Ascending aorta (tissue), 2 donors: Measurements from ENCODE around the gene SLC6A6. TPM values are rescaled to one million over a fixed set of nuclear protein-coding genes. Genes with fewer than 3 reads are reported as not detected.

Source experiments
- DNase-seq, 2 donors: peaks; one replicate each; pipeline ENCODE4 v3.0.0-alpha.2; 2019; ENCODE audit warnings: low spot score in 2 of 2
- H3K27ac ChIP-seq, 2 donors: fragments of 200-600 bp; sonication (generic); one replicate each; pipeline ENCODE4 v1.5.1; 2016 to 2017; ENCODE audit warnings: mild to moderate bottlenecking in 1 of 2
- H3K27me3 ChIP-seq: fragments of 200-600 bp; sonication (generic); one replicate; pipeline ENCODE4 v1.5.1; 2017
- H3K36me3 ChIP-seq, 2 donors: fragments of 200-600 bp; sonication (generic); one replicate each; pipeline ENCODE4 v1.5.1; 2016
- H3K4me1 ChIP-seq, 2 donors: fragments of 200-600 bp; sonication (generic); one replicate each; pipeline ENCODE4 v1.5.1; 2016 to 2017; ENCODE audit warnings: mild to moderate bottlenecking in 1 of 2
- H3K4me3 ChIP-seq, 2 donors: fragments of 200-600 bp; sonication (generic); one replicate each; pipeline ENCODE4 v1.5.1; 2016 to 2017; ENCODE audit warnings: mild to moderate bottlenecking in 1 of 2
- H3K9me3 ChIP-seq, 2 donors: fragments of 200-600 bp; sonication (generic); one replicate each; pipeline ENCODE4 v1.5.1; 2016
- intact Hi-C: fragments of 100-400 bp; cut with DNase I; formaldehyde crosslinking; loops from one replicate; pipeline ENCODE4 v1.15.1; 2023
- total RNA-seq: library from RNA; depleted of rRNA; stranded (reverse); fragments of >200 nt; gene quantifications from one replicate; pipeline ENCODE4 v1.1.0, GENCODE V29; 2016
- TF ChIP-seq, protein P1 (sequence below), 3 experiments: fragments of 200-600 bp in 2 of 3; fragments of 450-650 bp in 1 of 3; sonication (generic) in 2 of 3; IDR thresholded peaks; one replicate each; pipeline ENCODE4 v1.5.1; 2016 to 2019; ENCODE audit warnings: antibody characterized with exemption in 3 of 3, mild to moderate bottlenecking in 1 of 3, moderate library complexity in 1 of 3

SLC6A6 gene
- total RNA-seq, 1 donor from 2014 or later: 78.1 TPM

DNA sequence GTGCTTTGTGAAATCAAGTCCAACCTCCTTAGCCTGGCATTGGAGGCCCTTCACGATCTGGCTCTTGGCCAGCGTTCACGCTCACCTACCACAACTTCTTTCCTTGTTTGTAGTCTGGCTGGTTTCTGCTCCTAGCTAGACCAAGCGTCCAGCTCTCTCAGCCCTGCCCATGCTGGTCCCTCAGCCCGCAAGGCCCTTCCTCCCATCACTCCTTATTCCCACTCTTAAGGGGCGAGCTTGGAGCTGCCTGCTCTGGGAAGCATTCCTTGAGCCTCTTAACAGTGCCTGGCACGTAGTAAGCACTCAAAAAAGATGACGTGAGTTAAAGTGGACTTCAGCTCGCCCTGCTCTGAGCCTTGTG, 8.7 kb downstream of the SLC6A6 start:
- intact Hi-C loops: no loop called here
- no peak overlapping the region for H3K4me3 ChIP-seq
- H3K27me3 ChIP-seq: no peaks in the 10 kb centered on the region
- DNase-seq: no peak
- H3K27ac ChIP-seq: peak overlapping the region; percentile 30 to 60
- H3K4me1 ChIP-seq: peaks cover 0 to 11% of the 10 kb centered on the region in 2 donors
- TF ChIP-seq, protein P1, sequence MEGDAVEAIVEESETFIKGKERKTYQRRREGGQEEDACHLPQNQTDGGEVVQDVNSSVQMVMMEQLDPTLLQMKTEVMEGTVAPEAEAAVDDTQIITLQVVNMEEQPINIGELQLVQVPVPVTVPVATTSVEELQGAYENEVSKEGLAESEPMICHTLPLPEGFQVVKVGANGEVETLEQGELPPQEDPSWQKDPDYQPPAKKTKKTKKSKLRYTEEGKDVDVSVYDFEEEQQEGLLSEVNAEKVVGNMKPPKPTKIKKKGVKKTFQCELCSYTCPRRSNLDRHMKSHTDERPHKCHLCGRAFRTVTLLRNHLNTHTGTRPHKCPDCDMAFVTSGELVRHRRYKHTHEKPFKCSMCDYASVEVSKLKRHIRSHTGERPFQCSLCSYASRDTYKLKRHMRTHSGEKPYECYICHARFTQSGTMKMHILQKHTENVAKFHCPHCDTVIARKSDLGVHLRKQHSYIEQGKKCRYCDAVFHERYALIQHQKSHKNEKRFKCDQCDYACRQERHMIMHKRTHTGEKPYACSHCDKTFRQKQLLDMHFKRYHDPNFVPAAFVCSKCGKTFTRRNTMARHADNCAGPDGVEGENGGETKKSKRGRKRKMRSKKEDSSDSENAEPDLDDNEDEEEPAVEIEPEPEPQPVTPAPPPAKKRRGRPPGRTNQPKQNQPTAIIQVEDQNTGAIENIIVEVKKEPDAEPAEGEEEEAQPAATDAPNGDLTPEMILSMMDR (IDR thresholded peaks at IDR 0.05): no peak
- H3K9me3 ChIP-seq: no peaks in the 10 kb centered on the region
- H3K36me3 ChIP-seq: peaks cover 0 to 6% of the 10 kb centered on the region in 2 donors

DNA sequence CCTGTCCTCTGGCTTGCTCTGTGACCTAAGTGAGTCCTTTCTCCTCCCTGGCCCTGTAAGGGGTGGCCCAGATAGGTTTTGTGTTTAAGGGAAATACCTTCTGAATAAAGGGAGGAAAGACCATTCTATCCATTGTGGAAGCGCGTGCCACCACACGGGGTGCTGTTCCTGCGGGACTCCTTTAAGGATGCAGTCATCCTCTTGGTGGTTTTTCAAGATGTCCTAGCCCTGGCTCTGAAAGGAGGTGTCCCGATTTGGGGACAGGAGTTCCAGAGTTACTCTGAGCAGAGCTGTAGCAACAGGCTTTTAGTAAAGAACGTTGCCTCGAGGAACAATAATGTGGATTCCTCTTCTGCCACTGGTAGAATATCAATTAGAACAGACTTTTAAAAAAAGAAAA, 9.6 kb downstream of the SLC6A6 start:
- Histone ChIP-seq H3K4me1 (peaks cover 0 to 11% of the 10 kb centered on the region in 2 donors), H3K9me3 (no peaks in the 10 kb centered on the region), H3K36me3 (peaks cover 6 to 11% of the 10 kb centered on the region in 2 donors), H3K4me3 (no peak overlapping the region), H3K27me3 (no peaks in the 10 kb centered on the region), H3K27ac (no peak overlapping the region)
- intact Hi-C loops: no loop called here
- TF ChIP-seq, protein P1 (IDR thresholded peaks at IDR 0.05): no peak
- no peak for DNase-seq

DNA sequence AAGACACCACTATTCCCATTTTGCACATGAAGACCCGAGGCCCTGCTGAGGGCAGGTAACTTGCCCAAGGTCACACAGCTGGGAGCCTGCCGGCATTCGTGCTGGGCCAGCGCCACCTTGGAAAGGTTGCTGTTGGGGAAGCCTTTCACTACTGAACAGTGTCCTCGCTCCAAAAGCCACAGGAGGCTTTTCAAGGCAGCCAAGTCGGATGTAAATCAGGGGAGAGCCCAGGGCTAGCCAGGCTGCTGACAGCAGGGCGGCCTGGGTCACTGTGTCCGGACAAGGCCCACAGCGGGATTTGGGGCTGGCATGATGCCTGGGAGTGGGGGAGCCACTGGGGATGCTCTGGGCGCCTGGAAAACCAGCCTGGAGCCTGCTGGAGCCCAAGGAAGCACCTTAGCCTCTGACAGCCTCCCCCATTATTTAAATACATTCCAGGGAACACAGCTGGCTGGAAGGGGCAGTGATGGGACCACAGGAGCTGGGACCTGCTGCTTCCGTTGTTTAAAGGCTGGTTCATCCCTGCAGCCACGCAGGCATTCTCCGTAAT, 10.5 kb downstream of the SLC6A6 start:
- H3K36me3 ChIP-seq: peaks cover 6 to 11% of the 10 kb centered on the region in 2 donors
- no peak overlapping the region for H3K4me3 ChIP-seq
- H3K4me1 ChIP-seq: peaks cover 0 to 11% of the 10 kb centered on the region in 2 donors
- no peaks in the 10 kb centered on the region for H3K27me3 ChIP-seq
- TF ChIP-seq, protein P1 (IDR thresholded peaks at IDR 0.05): no peak
- no peak overlapping the region for H3K27ac ChIP-seq
- H3K9me3 ChIP-seq: no peaks in the 10 kb centered on the region
- no peak for DNase-seq
- intact Hi-C loops: no loop called here

DNA sequence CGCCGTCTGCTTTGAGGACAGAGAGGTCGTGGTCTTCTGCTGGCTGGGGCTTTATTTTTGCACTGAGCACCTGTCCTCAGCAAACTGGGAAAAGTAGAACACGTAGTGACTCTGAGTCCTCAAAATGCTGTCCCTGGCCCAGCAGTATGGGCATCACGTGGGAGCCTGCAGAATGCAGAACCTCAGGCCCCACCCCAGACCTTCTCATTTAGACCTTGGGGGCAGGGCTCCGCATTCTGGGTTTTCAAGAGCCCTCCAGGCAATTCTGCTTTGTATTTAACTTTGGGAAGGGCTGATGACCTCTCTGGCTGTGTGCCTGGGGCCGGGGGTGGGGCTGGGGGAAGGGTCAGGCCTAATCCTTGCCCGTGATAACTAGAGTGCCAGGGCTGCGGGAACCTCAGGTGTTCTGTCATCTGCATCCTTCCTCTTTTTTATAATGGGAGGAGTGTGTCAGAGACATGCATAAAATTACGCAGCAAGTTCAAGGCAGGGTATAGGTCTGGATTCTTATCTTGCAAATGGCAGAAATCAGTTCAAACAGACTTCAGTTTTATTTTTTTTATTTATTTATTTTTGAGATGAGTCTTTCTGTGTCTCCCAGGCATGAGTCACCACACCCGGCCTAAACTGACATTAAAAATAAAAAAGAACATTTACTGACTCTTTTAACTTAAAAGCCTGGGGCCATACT, 11.1 kb downstream of the SLC6A6 start:
- intact Hi-C loops: no loop called here
- H3K27ac ChIP-seq: no peak overlapping the region
- peaks cover 6 to 11% of the 10 kb centered on the region in 2 donors for H3K36me3 ChIP-seq
- DNase-seq: no peak
- no peaks in the 10 kb centered on the region for H3K9me3 ChIP-seq
- TF ChIP-seq, protein P1 (IDR thresholded peaks at IDR 0.05): no peak
- H3K4me1 ChIP-seq: peaks cover 0 to 11% of the 10 kb centered on the region in 2 donors
- no peak overlapping the region for H3K4me3 ChIP-seq
- H3K27me3 ChIP-seq: no peaks in the 10 kb centered on the region

DNA sequence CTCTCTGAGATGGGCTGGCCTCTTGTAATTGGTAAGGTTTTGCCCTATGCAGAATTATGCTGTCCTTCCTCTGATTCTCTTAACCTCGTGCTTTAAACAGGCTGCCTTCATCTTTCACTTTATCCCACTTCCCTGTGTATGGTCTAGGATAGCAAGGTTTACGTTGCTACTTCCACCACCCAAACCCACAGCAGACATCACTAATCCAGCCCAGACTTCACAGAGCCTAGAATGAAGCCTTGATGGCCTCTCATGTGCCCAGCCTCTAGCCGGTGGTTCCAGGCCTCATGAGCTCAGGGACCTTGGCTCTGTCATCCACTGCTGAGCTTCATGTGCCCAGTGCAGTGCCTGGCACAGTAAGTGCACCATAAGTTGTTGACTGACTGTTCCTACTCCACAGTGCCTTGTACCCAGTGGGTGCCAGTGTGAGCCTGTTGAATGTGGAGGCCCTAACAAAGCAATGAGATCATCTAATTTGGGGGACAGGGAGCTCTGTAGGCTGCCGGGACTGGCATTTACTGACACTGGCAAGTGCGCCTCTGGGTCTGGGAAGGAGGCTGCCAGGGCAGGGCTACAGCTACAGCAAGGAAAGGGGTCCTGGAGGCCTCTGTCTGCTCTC, 12.5 kb downstream of the SLC6A6 start:
- intact Hi-C loops: no loop called here
- DNase-seq: no peak
- TF ChIP-seq, protein P1 (IDR thresholded peaks at IDR 0.05): no peak
- H3K4me1 ChIP-seq: peaks cover 0 to 11% of the 10 kb centered on the region in 2 donors
- H3K4me3 ChIP-seq: no peak overlapping the region
- no peaks in the 10 kb centered on the region for H3K27me3 ChIP-seq
- no peaks in the 10 kb centered on the region for H3K9me3 ChIP-seq
- H3K27ac ChIP-seq: peak overlapping the region; percentile 27 to 42
- peaks cover 6 to 18% of the 10 kb centered on the region in 2 donors for H3K36me3 ChIP-seq
